Left renal cortex interstitium (tissue), 4 donors: ENCODE data around the gene LMBR1L. TPM values are rescaled to one million over a fixed set of nuclear protein-coding genes. Genes with fewer than 3 reads are reported as not detected.

ENCODE experiments used
- DNase-seq, 4 donors: peaks; one replicate each; pipeline ENCODE4 v3.0.0-alpha.2; 2013; ENCODE audit warnings: low read depth in 4 of 4, low spot score in 2 of 4, missing footprints in 1 of 4
- polyA plus RNA-seq, 4 donors: library from polyadenylated mRNA; unstranded; fragments of 120-200 nt; gene quantifications; one replicate each; pipeline ENCODE4 v1.2.1, GENCODE V29; 2013; ENCODE audit not compliant: insufficient read length in 4 of 4

Gene LMBR1L
- polyA plus RNA-seq, 4 donors: 57.2 to 103 (median 73.3) TPM

GRCh38 chr12:49055092-49055491, 55.6 kb downstream of the LMBR1L start:
- no peak for DNase-seq

GRCh38 chr12:49054524-49054923, 56.1 kb downstream of the LMBR1L start:
- no peak for DNase-seq

DNA sequence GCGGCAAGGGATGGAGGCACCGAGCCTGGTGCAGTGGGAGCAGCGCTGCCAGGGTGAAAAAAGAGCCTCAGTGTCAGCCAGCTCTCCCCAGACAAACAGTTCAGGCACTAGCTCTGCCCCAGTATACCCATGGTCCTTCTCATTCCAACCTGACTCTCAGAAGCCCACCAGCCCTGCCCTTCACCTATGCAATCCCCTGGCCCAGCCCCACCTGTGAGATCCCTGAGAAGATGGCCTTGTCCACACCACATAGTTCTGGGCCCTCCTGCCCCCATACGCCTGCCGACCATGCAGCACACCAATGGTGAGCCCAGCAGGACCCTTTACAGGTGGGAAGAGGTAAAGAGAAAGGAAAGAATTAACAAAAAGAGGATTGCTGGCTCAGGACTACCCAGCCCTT, 56.6 kb downstream of the LMBR1L start:
- DNase-seq: no peak

DNA sequence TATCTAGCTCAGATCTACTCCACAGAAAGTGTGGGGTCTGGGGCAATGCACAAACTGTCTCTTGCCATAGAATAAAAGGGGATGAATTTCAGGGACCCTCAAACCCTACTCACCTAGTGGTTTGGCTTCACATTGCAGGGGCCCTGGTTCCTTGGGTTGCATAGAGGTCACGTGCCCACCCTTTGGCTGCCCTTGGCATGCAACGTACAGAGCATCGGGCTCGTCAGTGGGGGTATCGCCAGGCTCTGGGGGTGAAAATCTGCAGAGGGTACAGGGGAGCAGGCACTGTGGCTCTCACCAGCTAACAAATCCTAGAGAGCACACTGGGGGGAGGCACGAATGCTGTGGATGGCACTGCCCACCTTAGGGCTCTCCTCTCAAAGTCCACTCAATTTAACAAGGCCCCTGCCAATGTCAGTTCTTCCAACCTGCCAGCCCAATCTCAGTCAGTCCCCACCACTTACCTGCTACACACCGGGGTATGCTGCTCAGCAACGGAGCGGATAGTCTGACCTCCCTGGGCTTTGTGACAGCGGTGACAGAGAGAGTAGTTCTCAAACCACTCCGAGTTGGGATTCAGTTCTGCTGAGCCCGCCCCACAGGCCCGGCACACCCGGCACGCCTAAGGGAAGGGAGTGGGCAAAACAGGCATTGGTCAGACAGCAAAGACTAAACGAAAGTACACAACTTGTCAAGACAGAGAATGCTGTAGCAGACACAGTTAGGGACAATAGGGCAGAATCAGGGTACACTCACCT, 58.0 kb downstream of the LMBR1L start:
- DNase-seq: no peak

GRCh38 chr12:49051777-49052438, 58.7 kb downstream of the LMBR1L start:
- DNase-seq: no peak

DNA sequence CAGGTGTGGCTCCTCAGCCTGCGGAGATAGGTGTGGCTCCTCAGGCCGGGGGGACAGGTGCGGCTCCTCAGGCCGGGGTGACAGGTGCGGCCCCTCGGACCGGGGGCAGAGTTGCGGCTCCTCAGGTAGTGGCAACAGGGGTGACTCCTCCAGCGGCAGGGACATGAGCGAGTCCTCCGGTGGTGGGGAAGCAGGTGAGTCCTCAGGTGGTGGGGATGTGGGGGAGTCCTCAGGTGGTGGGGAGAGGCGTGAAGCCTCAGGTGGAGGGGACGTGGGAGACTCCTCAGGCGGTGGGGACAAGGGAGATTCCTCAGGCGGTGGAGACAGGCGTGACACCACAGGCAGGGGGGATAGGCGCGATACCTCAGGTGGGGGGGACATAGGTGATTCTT, 59.3 kb downstream of the LMBR1L start:
- DNase-seq: no peak

GRCh38 chr12:49050507-49051372, 59.9 kb downstream of the LMBR1L start:
- no peak for DNase-seq

GRCh38 chr12:49049566-49050224, 61.0 kb downstream of the LMBR1L start:
- no peak for DNase-seq

DNA sequence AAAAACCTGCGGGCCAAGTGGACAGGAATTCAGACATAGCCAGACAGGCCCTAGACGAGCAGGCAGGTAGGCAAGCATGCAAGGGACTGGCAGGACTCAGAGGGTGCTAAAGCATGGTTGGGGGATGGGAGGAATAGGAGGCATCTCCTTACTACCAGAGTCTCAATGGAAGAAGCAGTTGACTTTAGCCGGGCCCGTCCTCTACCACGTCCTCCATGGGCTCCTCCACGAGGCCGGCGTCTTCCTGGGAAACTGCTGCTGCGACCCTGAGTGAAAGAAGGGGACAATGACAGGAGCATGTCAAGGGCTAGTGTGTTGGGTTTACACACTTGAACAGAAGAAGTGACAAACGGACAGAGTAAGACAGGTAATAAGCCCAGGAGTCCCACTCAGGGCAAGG, 61.7 kb downstream of the LMBR1L start:
- no peak for DNase-seq

Other genes starting within 250 kb of the LMBR1L start
- 1 to 10 TPM; 2.7 to 3.7 (median 3.3) TPM for gene RND1, start 245.0 kb downstream of the LMBR1L start, polyA plus RNA-seq
- gene FKBP11, start 185.4 kb downstream of the LMBR1L start, polyA plus RNA-seq: 10 to 100 TPM in 3 of 4 donors, 1 to 10 TPM in 1; 9.0 to 22.6 (median 16.1) TPM
- 100 to 1,000 TPM; 129 to 147 (median 136) TPM for gene ARF3, start 153.4 kb downstream of the LMBR1L start, polyA plus RNA-seq
- under 1 TPM; 0.07 to 0.16 (median 0.08) TPM for gene WNT10B, start 139.1 kb downstream of the LMBR1L start, polyA plus RNA-seq
- not detected for gene WNT1, start 132.5 kb downstream of the LMBR1L start, polyA plus RNA-seq
- gene DDN, start 111.5 kb downstream of the LMBR1L start, polyA plus RNA-seq: 10 to 100 TPM; 74.2 to 97.8 (median 84.6) TPM
- gene PRKAG1, start 92.1 kb downstream of the LMBR1L start, polyA plus RNA-seq: 10 to 100 TPM; 70.5 to 89.8 (median 77.6) TPM
- 10 to 100 TPM; 31.8 to 65.9 (median 49.3) TPM for gene KMT2D, start 50.1 kb downstream of the LMBR1L start, polyA plus RNA-seq
- gene RHEBL1, start 40.9 kb downstream of the LMBR1L start, polyA plus RNA-seq: 1 to 10 TPM; 1.3 to 2.4 (median 1.8) TPM
- gene DHH, start 16.0 kb downstream of the LMBR1L start, polyA plus RNA-seq: under 1 TPM; 0.30 to 0.55 (median 0.50) TPM
- gene TUBA1B, start 20.5 kb upstream of the LMBR1L start, polyA plus RNA-seq: 1,000 to 10,000 TPM in 3 of 4 donors, 100 to 1,000 TPM in 1; 921 to 1,230 (median 1,081) TPM
- gene TUBA1A, start 78.2 kb upstream of the LMBR1L start, polyA plus RNA-seq: 100 to 1,000 TPM; 357 to 552 (median 456) TPM
- gene TUBA1C, start 154.2 kb upstream of the LMBR1L start, polyA plus RNA-seq: 100 to 1,000 TPM in 3 of 4 donors, 10 to 100 TPM in 1; 95.6 to 152 (median 142) TPM
- gene PRPH, start 184.3 kb upstream of the LMBR1L start, polyA plus RNA-seq: under 1 TPM in 2 of 4 donors, not detected in 2; 0.59 to 0.99 TPM
- 10 to 100 TPM; 14.6 to 38.3 (median 25.5) TPM for gene TROAP, start 212.4 kb upstream of the LMBR1L start, polyA plus RNA-seq
- 1 to 10 TPM; 1.1 to 2.7 (median 1.8) TPM for gene C1QL4, start 226.3 kb upstream of the LMBR1L start, polyA plus RNA-seq
- gene DNAJC22, start 236.0 kb upstream of the LMBR1L start, polyA plus RNA-seq: 10 to 100 TPM; 18.4 to 26.8 (median 20.1) TPM